Measurements from ENCODE around the gene MAG.

- TF ChIP-seq EZH2 (IDR thresholded peaks at IDR 0.05): no peak
- no peak for TF ChIP-seq POLR2AphosphoS5 (IDR thresholded peaks at IDR 0.05; ENCODE audit: borderline replicate concordance, low read depth, low read length)
- no peak for TF ChIP-seq FOXP2 (optimal IDR thresholded peaks at IDR 0.05; ENCODE audit: control extremely low read depth, extremely low read length, insufficient read depth)
These were observed 55.4 kb downstream of the MAG start, which contains the start of gene FFAR1 for GRCh38 chr19:35347171-35347929.

Measured in SK-N-MC (cell line).